Activated T-cell treated with anti-CD3 and anti-CD28 coated beads, Interleukin-2, amount 50 U/mL, for 72 hours (primary cell): Measurements from ENCODE around the gene IL37. TPM values are rescaled to one million over a fixed set of nuclear protein-coding genes. Genes with fewer than 3 reads are reported as not detected.

ENCODE experiments used
- ATAC-seq, 2 donors: fragments of 150-1000 bp; cut with Tn5 transposase; replicated peaks in 1 of 2; 2 replicates each; pipeline ENCODE4 v1.10.0; 2021; ENCODE audit warnings: moderate library complexity in 2 of 2, mild to moderate bottlenecking in 1 of 2
- DNase-seq, 2 donors: peaks; one replicate each; pipeline ENCODE4 v3.0.0; 2021 to 2022; ENCODE audit warnings: mixed read lengths in 1 of 2
- H3K27ac Mint-ChIP-seq: one replicate; pipeline ENCODE4 v1.8.0; 2022; ENCODE audit warnings: mild to moderate bottlenecking, moderate library complexity, mixed read lengths
- H3K27me3 Mint-ChIP-seq: one replicate; pipeline ENCODE4 v1.8.0; 2022; ENCODE audit warnings: low read depth, mixed read lengths
- H3K36me3 Mint-ChIP-seq, 2 donors: one replicate each; pipeline ENCODE4 v1.8.0; 2022; ENCODE audit warnings: mixed read lengths in 2 of 2, mild to moderate bottlenecking in 1 of 2; ENCODE audit not compliant: insufficient read depth in 2 of 2
- H3K4me1 Mint-ChIP-seq: one replicate; pipeline ENCODE4 v1.8.0; 2022; ENCODE audit warnings: low read depth, mixed read lengths
- H3K4me3 Mint-ChIP-seq, 2 donors: one replicate each; pipeline ENCODE4 v1.8.0; 2022; ENCODE audit warnings: mild to moderate bottlenecking in 2 of 2, mixed read lengths in 2 of 2, moderate library complexity in 2 of 2
- H3K9me3 Mint-ChIP-seq, 2 donors: one replicate each; pipeline ENCODE4 v1.8.0; 2022; ENCODE audit warnings: mixed read lengths in 2 of 2
- total RNA-seq, 2 donors: library from RNA; stranded (reverse); gene quantifications; one replicate each; pipeline ENCODE4 v1.2.3, GENCODE V29; 2022

IL37 gene
- total RNA-seq, 2 donors from 2014 or later, result not detected

- H3K27ac Mint-ChIP-seq, result no peak overlapping the region
These were observed 28.5 kb downstream of the IL37 start for GRCh38 chr2:112939425-112939824.

GRCh38 chr2:112940859-112941625 lies 30.1 kb downstream of the IL37 start:
- no peak for ATAC-seq

More at GRCh38 chr2:112939425-112939824, 28.5 kb downstream of the IL37 start:
- no peak overlapping the region for H3K4me3 Mint-ChIP-seq
- H3K36me3 Mint-ChIP-seq, result no peaks in the 10 kb centered on the region
- ATAC-seq (no peak), DNase-seq (no peak)
- peaks cover 7% of the 10 kb centered on the region for H3K4me1 Mint-ChIP-seq
- peaks cover 5% of the 10 kb centered on the region for H3K27me3 Mint-ChIP-seq
- H3K9me3 Mint-ChIP-seq, result no peaks in the 10 kb centered on the region

GRCh38 chr2:112941753-112942653 lies 31.0 kb downstream of the IL37 start:
- Mint-ChIP-seq H3K4me3 (no peak overlapping the region), H3K4me1 (peaks cover 7% of the 10 kb centered on the region)

More at GRCh38 chr2:112940859-112941625, 30.1 kb downstream of the IL37 start:
- no peaks in the 10 kb centered on the region for H3K9me3 Mint-ChIP-seq
- H3K4me1 Mint-ChIP-seq, result peaks cover 7% of the 10 kb centered on the region
- no peak for DNase-seq
- H3K4me3 Mint-ChIP-seq, result no peak overlapping the region
- no peaks in the 10 kb centered on the region for H3K36me3 Mint-ChIP-seq
- H3K27me3 Mint-ChIP-seq, result peaks cover 5% of the 10 kb centered on the region
- no peak overlapping the region for H3K27ac Mint-ChIP-seq

GRCh38 chr2:112942654-112943002 lies 31.7 kb downstream of the IL37 start:
- H3K9me3 Mint-ChIP-seq, result no peaks in the 10 kb centered on the region
- peaks cover 7% of the 10 kb centered on the region for H3K4me1 Mint-ChIP-seq
- H3K27me3 Mint-ChIP-seq, result peaks cover 5% of the 10 kb centered on the region
- ATAC-seq (no peak), DNase-seq (no peak)
- H3K27ac Mint-ChIP-seq, result no peak overlapping the region
- no peak overlapping the region for H3K4me3 Mint-ChIP-seq
- H3K36me3 Mint-ChIP-seq, result no peaks in the 10 kb centered on the region

More at GRCh38 chr2:112941753-112942653, 31.0 kb downstream of the IL37 start:
- no peak overlapping the region for H3K27ac Mint-ChIP-seq
- peak; percentile 85 to 94 for ATAC-seq
- H3K9me3 Mint-ChIP-seq, result no peaks in the 10 kb centered on the region
- H3K36me3 Mint-ChIP-seq, result no peaks in the 10 kb centered on the region
- peak; percentile 76 to 83 for DNase-seq
- peaks cover 5% of the 10 kb centered on the region for H3K27me3 Mint-ChIP-seq

GRCh38 chr2:112944971-112945370 lies 34.0 kb downstream of the IL37 start:
- peaks cover 5% of the 10 kb centered on the region for H3K27me3 Mint-ChIP-seq
- no peak overlapping the region for H3K4me3 Mint-ChIP-seq
- no peak overlapping the region for H3K27ac Mint-ChIP-seq

GRCh38 chr2:112946086-112946485 lies 35.1 kb downstream of the IL37 start:
- Mint-ChIP-seq H3K27me3 (peaks cover 11% of the 10 kb centered on the region), H3K27ac (no peak overlapping the region), H3K4me1 (peaks cover 7% of the 10 kb centered on the region), H3K36me3 (no peaks in the 10 kb centered on the region), H3K4me3 (no peak overlapping the region), H3K9me3 (no peaks in the 10 kb centered on the region)
- DNase-seq, result no peak
- no peak for ATAC-seq

More at GRCh38 chr2:112944971-112945370, 34.0 kb downstream of the IL37 start:
- H3K4me1 Mint-ChIP-seq, result peaks cover 7% of the 10 kb centered on the region
- no peaks in the 10 kb centered on the region for H3K9me3 Mint-ChIP-seq
- no peaks in the 10 kb centered on the region for H3K36me3 Mint-ChIP-seq
- DNase-seq (no peak), ATAC-seq (no peak)

GRCh38 chr2:112947374-112947773 lies 36.4 kb downstream of the IL37 start:
- no peaks in the 10 kb centered on the region for H3K9me3 Mint-ChIP-seq
- ATAC-seq (no peak), DNase-seq (no peak)
- H3K27me3 Mint-ChIP-seq, result peaks cover 17% of the 10 kb centered on the region
- H3K4me1 Mint-ChIP-seq, result no peaks in the 10 kb centered on the region
- H3K27ac Mint-ChIP-seq, result no peak overlapping the region
- no peak overlapping the region for H3K4me3 Mint-ChIP-seq
- H3K36me3 Mint-ChIP-seq, result no peaks in the 10 kb centered on the region

GRCh38 chr2:112949456-112949855 lies 38.5 kb downstream of the IL37 start:
- Mint-ChIP-seq H3K36me3 (no peaks in the 10 kb centered on the region), H3K27me3 (peaks cover 12% of the 10 kb centered on the region), H3K9me3 (no peaks in the 10 kb centered on the region), H3K4me3 (no peak overlapping the region), H3K27ac (no peak overlapping the region), H3K4me1 (no peaks in the 10 kb centered on the region)
- DNase-seq (no peak), ATAC-seq (no peak)

GRCh38 chr2:112954364-112954763 lies 43.4 kb downstream of the IL37 start:
- ATAC-seq, result no peak
- Mint-ChIP-seq H3K27me3 (peaks cover 12% of the 10 kb centered on the region), H3K27ac (no peak overlapping the region), H3K4me3 (no peak overlapping the region), H3K4me1 (no peaks in the 10 kb centered on the region), H3K36me3 (no peaks in the 10 kb centered on the region), H3K9me3 (no peaks in the 10 kb centered on the region)
- no peak for DNase-seq

- Mint-ChIP-seq H3K4me1 (no peaks in the 10 kb centered on the region), H3K27ac (no peak overlapping the region), H3K27me3 (no peaks in the 10 kb centered on the region), H3K36me3 (no peaks in the 10 kb centered on the region), H3K4me3 (no peak overlapping the region), H3K9me3 (no peaks in the 10 kb centered on the region)
- no peak for ATAC-seq
- DNase-seq, result no peak
These were observed 46.5 kb downstream of the IL37 start for GRCh38 chr2:112957511-112957910.

- peak; percentile 22 to 36 for DNase-seq
- ATAC-seq, result peak; percentile 67 to 69
- Mint-ChIP-seq H3K27ac (no peak overlapping the region), H3K36me3 (no peaks in the 10 kb centered on the region), H3K4me1 (no peaks in the 10 kb centered on the region), H3K9me3 (no peaks in the 10 kb centered on the region), H3K27me3 (no peaks in the 10 kb centered on the region), H3K4me3 (no peak overlapping the region)
These were observed 47.6 kb downstream of the IL37 start for GRCh38 chr2:112958428-112959108.

- no peak for ATAC-seq
- Mint-ChIP-seq H3K4me3 (no peak overlapping the region), H3K9me3 (no peaks in the 10 kb centered on the region)
These were observed 48.3 kb downstream of the IL37 start for GRCh38 chr2:112959109-112959812.

More at GRCh38 chr2:112959109-112959812, 48.3 kb downstream of the IL37 start:
- DNase-seq, result no peak
- Mint-ChIP-seq H3K36me3 (no peaks in the 10 kb centered on the region), H3K27ac (no peak overlapping the region), H3K27me3 (no peaks in the 10 kb centered on the region), H3K4me1 (no peaks in the 10 kb centered on the region)
